ENCODE data around the gene FARS2.

DNA sequence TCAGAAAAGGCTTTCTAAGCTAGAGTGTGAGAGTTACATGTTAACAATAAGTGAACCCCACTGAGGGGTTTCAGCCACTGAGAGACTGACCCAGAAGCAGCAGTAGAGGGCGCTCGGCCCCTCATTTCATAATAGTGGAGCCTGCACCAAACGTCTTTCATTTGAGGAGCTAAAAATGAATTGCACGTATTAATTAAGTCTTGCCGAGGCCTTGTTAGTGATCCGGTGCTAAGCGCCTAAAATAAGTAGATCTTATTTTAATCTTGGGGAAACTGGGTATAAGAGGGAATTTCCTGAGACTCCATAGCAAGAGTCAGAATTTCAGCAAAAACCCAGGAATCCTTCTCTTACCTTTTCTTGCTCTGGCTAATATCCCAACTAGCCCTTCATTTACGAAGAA is 209.7 kb downstream of the FARS2 start:
- TF ChIP-seq, protein P1, sequence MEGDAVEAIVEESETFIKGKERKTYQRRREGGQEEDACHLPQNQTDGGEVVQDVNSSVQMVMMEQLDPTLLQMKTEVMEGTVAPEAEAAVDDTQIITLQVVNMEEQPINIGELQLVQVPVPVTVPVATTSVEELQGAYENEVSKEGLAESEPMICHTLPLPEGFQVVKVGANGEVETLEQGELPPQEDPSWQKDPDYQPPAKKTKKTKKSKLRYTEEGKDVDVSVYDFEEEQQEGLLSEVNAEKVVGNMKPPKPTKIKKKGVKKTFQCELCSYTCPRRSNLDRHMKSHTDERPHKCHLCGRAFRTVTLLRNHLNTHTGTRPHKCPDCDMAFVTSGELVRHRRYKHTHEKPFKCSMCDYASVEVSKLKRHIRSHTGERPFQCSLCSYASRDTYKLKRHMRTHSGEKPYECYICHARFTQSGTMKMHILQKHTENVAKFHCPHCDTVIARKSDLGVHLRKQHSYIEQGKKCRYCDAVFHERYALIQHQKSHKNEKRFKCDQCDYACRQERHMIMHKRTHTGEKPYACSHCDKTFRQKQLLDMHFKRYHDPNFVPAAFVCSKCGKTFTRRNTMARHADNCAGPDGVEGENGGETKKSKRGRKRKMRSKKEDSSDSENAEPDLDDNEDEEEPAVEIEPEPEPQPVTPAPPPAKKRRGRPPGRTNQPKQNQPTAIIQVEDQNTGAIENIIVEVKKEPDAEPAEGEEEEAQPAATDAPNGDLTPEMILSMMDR (conservative IDR thresholded peaks at IDR 0.05; ENCODE audit: low read depth, low read length) = peak; percentile 97
- TF ChIP-seq EZH2 (IDR thresholded peaks at IDR 0.05; ENCODE audit: borderline replicate concordance, low read depth, low read length, poor library complexity, severe bottlenecking) = no peak

Measured in A673 (cell line).